UCSD-AML1 (cell line): Measurements from ENCODE around the gene ARRDC5.
"Not testable (repeated sequence)": the region's sequence is repeated elsewhere in the genome, so short reads cannot be mapped to it uniquely, and the experiment has no call there.

Source experiments
- DNase-seq: peaks from one replicate; lab custom pipeline; 2025; ENCODE audit not compliant: unreplicated experiment; lab: John Stamatoyannopoulos, UW

The ARRDC5 gene

GRCh38 chr19:4910594-4911281 is 8.0 kb upstream of the ARRDC5 start:
- DNase-seq = peak; percentile 73

GRCh38 chr19:4909897-4910593 is 7.3 kb upstream of the ARRDC5 start:
- DNase-seq = peak; percentile 91

GRCh38 chr19:4909156-4909896 is 6.6 kb upstream of the ARRDC5 start, which contains the start of gene UHRF1:
TSS of gene UHRF1 (plus strand) at chr19:4909501. CDS start at chr19:4910886, 1,385 bp downstream.
- DNase-seq = peak; percentile 25

- DNase-seq = no peak
Observed at GRCh38 chr19:4908781-4909155, 6.1 kb upstream of the ARRDC5 start.

- no peak for DNase-seq
Observed at GRCh38 chr19:4908360-4908759, 5.7 kb upstream of the ARRDC5 start.

- DNase-seq = no peak
Observed at GRCh38 chr19:4906963-4907362, 4.3 kb upstream of the ARRDC5 start.

GRCh38 chr19:4904481-4904880 is 1.8 kb upstream of the ARRDC5 start:
- DNase-seq = no peak

- DNase-seq = not testable (repeated sequence)
Observed at GRCh38 chr19:4900879-4901278, 1.8 kb downstream of the ARRDC5 start.

GRCh38 chr19:4897146-4897545 is 5.5 kb downstream of the ARRDC5 start:
- DNase-seq = no peak

GRCh38 chr19:4896372-4896771 is 6.3 kb downstream of the ARRDC5 start:
- no peak for DNase-seq

- not testable (repeated sequence) for DNase-seq
Observed at GRCh38 chr19:4892962-4893361, 9.7 kb downstream of the ARRDC5 start.

GRCh38 chr19:4891066-4891465 is 11.6 kb downstream of the ARRDC5 start:
- DNase-seq = no peak

- DNase-seq = no peak
Observed at GRCh38 chr19:4889034-4889815, 13.5 kb downstream of the ARRDC5 start.

- DNase-seq = not testable (repeated sequence)
Observed at GRCh38 chr19:4887803-4888202, 14.9 kb downstream of the ARRDC5 start.

- DNase-seq = not testable (repeated sequence)
Observed at GRCh38 chr19:4884993-4885392, 17.7 kb downstream of the ARRDC5 start.

- DNase-seq = not testable (repeated sequence)
Observed at GRCh38 chr19:4882874-4883273, 19.8 kb downstream of the ARRDC5 start.

- no peak for DNase-seq
Observed at GRCh38 chr19:4879041-4879440, 23.7 kb downstream of the ARRDC5 start.

GRCh38 chr19:4878491-4878968 is 24.2 kb downstream of the ARRDC5 start:
- DNase-seq = no peak

- no peak for DNase-seq
Observed at GRCh38 chr19:4877753-4878490, 24.8 kb downstream of the ARRDC5 start.

- DNase-seq = no peak
Observed at GRCh38 chr19:4873930-4874329, 28.8 kb downstream of the ARRDC5 start.
